Trophoblast cell (in vitro differentiated cells and primary cell): ENCODE results near the gene KCNJ15.

Experiments
- DNase-seq, 2 donors: peaks; one replicate each; pipeline ENCODE4 v3.0.0-alpha.2; 2016
- H2AFZ ChIP-seq: 2 replicates; pipeline ENCODE4 v1.6.1; 2013; ENCODE audit warnings: low read length, moderate library complexity, mild to moderate bottlenecking; ENCODE audit not compliant: insufficient read depth, poor library complexity
- H2AK5ac ChIP-seq: 2 replicates; pipeline ENCODE4 v1.6.1; 2013; ENCODE audit warnings: mild to moderate bottlenecking, low read length
- H2BK120ac ChIP-seq: 2 replicates; pipeline ENCODE4 v1.6.1; 2013; ENCODE audit warnings: low read length, mild to moderate bottlenecking, moderate library complexity; ENCODE audit not compliant: insufficient read depth, poor library complexity
- H2BK12ac ChIP-seq: 2 replicates; pipeline ENCODE4 v1.6.1; 2013; ENCODE audit warnings: mild to moderate bottlenecking, low read length, moderate library complexity
- H2BK5ac ChIP-seq: 2 replicates; pipeline ENCODE4 v1.6.1; 2013; ENCODE audit warnings: low read length, low read depth, moderate library complexity, mild to moderate bottlenecking; ENCODE audit not compliant: poor library complexity
- H3K14ac ChIP-seq: 2 replicates; pipeline ENCODE4 v1.6.1; 2013; ENCODE audit warnings: mild to moderate bottlenecking, low read length
- H3K18ac ChIP-seq: 2 replicates; pipeline ENCODE4 v1.6.1; 2013; ENCODE audit warnings: mild to moderate bottlenecking, low read length
- H3K23ac ChIP-seq: 2 replicates; pipeline ENCODE4 v1.6.1; 2013; ENCODE audit warnings: low read length
- H3K27ac ChIP-seq: 2 replicates; pipeline ENCODE4 v1.5.1; 2013; ENCODE audit warnings: low read depth, mild to moderate bottlenecking, inconsistent platforms, low read length, moderate library complexity
- H3K27me3 ChIP-seq: 2 replicates; pipeline ENCODE4 v1.6.1; 2013; ENCODE audit warnings: inconsistent platforms, mild to moderate bottlenecking, low read length, moderate library complexity; ENCODE audit not compliant: insufficient read depth
- H3K36me3 ChIP-seq, 2 experiments: 1 replicate in 1 of 2; 2 replicates in 1 of 2; pipeline ENCODE4 v1.6.1; 2013; ENCODE audit warnings: low read length in 2 of 2, mild to moderate bottlenecking in 2 of 2, moderate library complexity in 1 of 2; ENCODE audit not compliant: insufficient read depth in 2 of 2, control insufficient read depth in 1 of 2
- H3K4ac ChIP-seq: 2 replicates; pipeline ENCODE4 v1.6.1; 2013; ENCODE audit warnings: low read depth, mild to moderate bottlenecking, low read length, moderate library complexity
- H3K4me1 ChIP-seq, 2 experiments: 1 replicate in 1 of 2; 2 replicates in 1 of 2; pipeline ENCODE4 v1.6.1; 2013; ENCODE audit warnings: low read length in 2 of 2, mild to moderate bottlenecking in 2 of 2, moderate library complexity in 1 of 2; ENCODE audit not compliant: insufficient read depth in 2 of 2, control insufficient read depth in 1 of 2
- H3K4me2 ChIP-seq: 2 replicates; pipeline ENCODE4 v1.6.1; 2013; ENCODE audit warnings: inconsistent platforms, mild to moderate bottlenecking, low read length, moderate library complexity
- H3K4me3 ChIP-seq: 2 replicates; pipeline ENCODE4 v1.5.1; 2013; ENCODE audit warnings: mild to moderate bottlenecking, low read depth, low read length, inconsistent platforms
- H3K79me1 ChIP-seq: one replicate; pipeline ENCODE4 v1.6.1; 2013; ENCODE audit warnings: low read length
- H3K79me2 ChIP-seq: 2 replicates; pipeline ENCODE4 v1.6.1; 2013; ENCODE audit warnings: low read length, mild to moderate bottlenecking; ENCODE audit not compliant: control insufficient read depth, insufficient read depth, poor library complexity
- H3K9ac ChIP-seq: 2 replicates; pipeline ENCODE4 v1.6.1; 2013; ENCODE audit warnings: mild to moderate bottlenecking, low read length
- H3K9me3 ChIP-seq: 2 replicates; pipeline ENCODE4 v1.6.1; 2013; ENCODE audit warnings: low read depth, mild to moderate bottlenecking, control low read depth, inconsistent platforms, low read length; ENCODE audit not compliant: insufficient read depth
- H4K12ac ChIP-seq: 2 replicates; pipeline ENCODE4 v1.6.1; 2013; ENCODE audit warnings: low read depth, mild to moderate bottlenecking, low read length, moderate library complexity
- H4K8ac ChIP-seq: 2 replicates; pipeline ENCODE4 v1.6.1; 2013; ENCODE audit warnings: low read depth, mild to moderate bottlenecking, low read length, moderate library complexity
- H4K91ac ChIP-seq: one replicate; pipeline ENCODE4 v1.6.1; 2013; ENCODE audit warnings: low read depth, mild to moderate bottlenecking, low read length, moderate library complexity
- WGBS: extraction: QIAGEN DNeasy Blood & Tissue Kit; methylation state at CpG from one replicate; pipeline ENCODE4 v1.1.7; 2013; ENCODE audit warnings: missing lambda C conversion rate; ENCODE audit not compliant: insufficient read length, insufficient coverage; ENCODE audit errors: extremely low coverage; 5-methylcytosine and 5-hydroxymethylcytosine counted together

The KCNJ15 gene

GRCh38 chr21:38227401-38227800 lies 29.4 kb upstream of the KCNJ15 start:
- Histone ChIP-seq H3K27me3 (no peaks in the 10 kb centered on the region), H2BK5ac (peak overlapping the region; percentile 42), H3K27ac (peak overlapping the region; percentile 62)

DNA sequence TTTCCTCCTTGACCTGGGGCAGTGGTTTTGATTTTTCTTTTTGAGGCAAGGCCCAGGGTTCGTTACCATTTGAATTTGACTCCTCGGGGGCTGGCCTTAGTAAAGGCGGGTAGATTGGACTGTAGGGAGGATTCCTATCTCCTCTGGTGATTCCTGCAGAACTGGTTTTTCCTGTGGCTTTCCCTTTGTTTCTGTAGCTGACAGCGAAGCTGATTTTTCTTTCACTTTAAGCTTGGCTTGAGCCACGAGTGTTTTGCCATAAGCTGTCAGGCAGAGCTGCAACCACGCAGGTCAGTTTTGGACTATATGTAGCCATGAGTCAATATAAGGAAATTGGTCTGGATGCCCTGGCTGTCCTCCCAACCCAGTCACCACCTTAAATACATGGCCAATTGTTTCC lies 28.7 kb upstream of the KCNJ15 start:
- no peak overlapping the region for H3K4ac ChIP-seq
- no CpG with 5 or more reads among the region's 6 CpGs for WGBS

More at GRCh38 chr21:38227401-38227800, 29.4 kb upstream of the KCNJ15 start:
- Histone ChIP-seq H3K18ac (no peak overlapping the region), H4K91ac (peak overlapping the region; percentile 95), H3K4me3 (no peak overlapping the region), H3K4ac (peak overlapping the region; percentile 43), H3K9ac (no peak overlapping the region), H3K9me3 (peaks cover 24% of the 10 kb centered on the region), H3K4me2 (no peak overlapping the region), H3K14ac (peak overlapping the region; percentile 71), H2AFZ (peak overlapping the region; percentile 44), H3K4me1 (peaks cover 6 to 11% of the 10 kb centered on the region in 2 experiments), H2BK12ac (peak overlapping the region; percentile 55), H3K23ac (no peak overlapping the region), H2AK5ac (peak overlapping the region; percentile 77), H3K79me2 (no peaks in the 10 kb centered on the region), H4K8ac (peak overlapping the region; percentile 32), H2BK120ac (peak overlapping the region; percentile 75), H4K12ac (no peak overlapping the region), H3K36me3 (peaks cover 6% of the 10 kb centered on the region in 2 experiments), H3K79me1 (peaks cover 10% of the 10 kb centered on the region)
- DNase-seq: peak in 1 of 2 donors; percentile 43

DNA sequence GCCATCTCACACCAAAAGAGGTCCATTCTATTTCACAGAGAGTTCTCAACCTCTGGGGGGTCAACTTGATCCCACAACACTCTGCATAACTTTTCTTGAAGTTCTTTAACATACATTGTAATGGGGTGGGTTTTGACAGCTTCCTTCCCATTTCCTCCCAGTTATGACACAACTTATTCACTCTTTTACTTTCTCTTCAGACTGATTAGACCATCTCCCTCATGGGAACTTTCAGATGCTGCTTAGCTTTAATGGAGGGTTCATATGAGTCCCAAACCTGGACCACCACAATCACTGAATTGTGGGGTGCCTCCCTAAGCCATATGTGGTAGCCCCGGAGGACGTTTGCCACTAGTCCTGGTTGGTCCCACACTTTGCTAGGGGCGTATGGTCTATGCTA lies 28.3 kb upstream of the KCNJ15 start:
- Histone ChIP-seq H4K91ac (peak overlapping the region; percentile 84), H2AFZ (no peak overlapping the region), H3K9me3 (peaks cover 20% of the 10 kb centered on the region), H2BK5ac (peak overlapping the region; percentile 5), H2AK5ac (peak overlapping the region; percentile 55), H3K4me2 (no peak overlapping the region), H3K9ac (no peak overlapping the region), H3K4ac (no peak overlapping the region), H2BK120ac (peak overlapping the region; percentile 19), H3K79me2 (no peaks in the 10 kb centered on the region), H4K12ac (no peak overlapping the region), H3K79me1 (peaks cover 10% of the 10 kb centered on the region), H3K23ac (no peak overlapping the region), H3K36me3 (peaks cover 6% of the 10 kb centered on the region in 2 experiments), H3K18ac (peak overlapping the region; percentile 19), H2BK12ac (peak overlapping the region; percentile 34), H3K27ac (peak overlapping the region; percentile 53), H3K4me1 (peaks cover 6 to 11% of the 10 kb centered on the region in 2 experiments), H3K4me3 (no peak overlapping the region), H3K27me3 (no peaks in the 10 kb centered on the region), H3K14ac (peak overlapping the region; percentile 40), H4K8ac (no peak overlapping the region)
- DNase-seq: no peak
- no CpG with 5 or more reads among the region's 3 CpGs for WGBS

More for the DNA sequence above, 28.7 kb upstream of the KCNJ15 start:
- Histone ChIP-seq H2AK5ac (no peak overlapping the region), H3K4me3 (no peak overlapping the region), H3K14ac (no peak overlapping the region), H3K4me1 (peaks cover 6 to 11% of the 10 kb centered on the region in 2 experiments), H3K27ac (peak overlapping the region; percentile 62), H3K36me3 (peaks cover 6% of the 10 kb centered on the region in 2 experiments), H3K18ac (no peak overlapping the region), H2BK12ac (no peak overlapping the region), H3K79me2 (no peaks in the 10 kb centered on the region), H2BK120ac (peak overlapping the region; percentile 75), H3K9me3 (peaks cover 20% of the 10 kb centered on the region), H2BK5ac (peak overlapping the region; percentile 42), H3K79me1 (peaks cover 10% of the 10 kb centered on the region), H2AFZ (no peak overlapping the region), H3K9ac (no peak overlapping the region), H4K8ac (peak overlapping the region; percentile 42), H4K91ac (peak overlapping the region; percentile 95), H3K4me2 (no peak overlapping the region), H4K12ac (no peak overlapping the region), H3K23ac (no peak overlapping the region), H3K27me3 (no peaks in the 10 kb centered on the region)
- DNase-seq: peak; percentile 65 to 91

DNA sequence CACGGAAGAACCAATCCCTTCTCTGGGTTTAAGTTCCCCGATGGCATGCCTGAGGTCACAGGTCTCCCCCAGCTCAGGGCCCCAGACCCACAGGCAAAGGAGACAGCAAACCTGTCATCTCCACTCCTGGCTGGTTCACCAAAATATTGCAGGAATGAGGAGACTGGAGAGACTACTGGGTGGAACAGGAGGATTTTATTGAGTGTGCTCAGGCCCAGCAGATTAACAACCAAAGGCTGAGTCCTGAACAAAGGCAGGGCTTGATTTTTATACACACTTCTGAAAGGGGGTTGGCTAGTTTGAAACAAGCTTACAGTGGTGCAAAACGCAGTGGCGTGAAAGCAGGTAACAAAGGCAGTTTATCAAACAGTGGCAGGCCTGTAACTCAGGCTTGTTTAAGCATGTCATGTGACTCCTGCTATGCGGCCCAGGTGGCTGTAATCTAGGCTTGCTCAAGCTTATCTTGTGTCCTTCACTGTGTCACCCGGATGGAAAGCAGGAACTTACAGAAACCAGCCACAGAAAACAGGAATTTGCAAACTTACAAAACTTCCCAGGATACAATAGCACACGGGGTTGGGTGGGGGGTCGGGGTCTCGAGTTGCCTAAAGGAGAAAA lies 27.4 kb upstream of the KCNJ15 start:
- peaks cover 6 to 11% of the 10 kb centered on the region in 2 experiments for H3K4me1 ChIP-seq
- no peak overlapping the region for H2AK5ac ChIP-seq
- DNase-seq: peak in 1 of 2 donors; percentile 76
- H3K4me3 ChIP-seq: no peak overlapping the region
- no peak overlapping the region for H2AFZ ChIP-seq
- no peak overlapping the region for H4K12ac ChIP-seq
- H3K18ac ChIP-seq: no peak overlapping the region
- no peaks in the 10 kb centered on the region for H3K79me2 ChIP-seq
- H3K27me3 ChIP-seq: no peaks in the 10 kb centered on the region
- H3K27ac ChIP-seq: no peak overlapping the region
- H3K4me2 ChIP-seq: no peak overlapping the region
- H4K8ac ChIP-seq: no peak overlapping the region
- H3K9me3 ChIP-seq: peaks cover 16% of the 10 kb centered on the region
- peak overlapping the region; percentile 0 for H2BK120ac ChIP-seq
- no CpG with 5 or more reads among the region's 9 CpGs for WGBS
- H4K91ac ChIP-seq: peak overlapping the region; percentile 84
- no peak overlapping the region for H3K23ac ChIP-seq
- H3K14ac ChIP-seq: no peak overlapping the region
- H3K4ac ChIP-seq: no peak overlapping the region
- peaks cover 12% of the 10 kb centered on the region for H3K79me1 ChIP-seq
- H2BK5ac ChIP-seq: no peak overlapping the region
- no peak overlapping the region for H3K9ac ChIP-seq
- H2BK12ac ChIP-seq: peak overlapping the region; percentile 12
- H3K36me3 ChIP-seq: peaks cover 6% of the 10 kb centered on the region in 2 experiments
